Skeletal muscle cell (primary cell): ENCODE results near the gene BHLHE41.

Experiments used
- DNase-seq: peaks from one replicate; pipeline ENCODE4 v3.0.0-alpha.2; 2010; ENCODE audit warnings: low read depth
- H3K4me3 ChIP-seq: 2 replicates; pipeline ENCODE4 v1.5.1; 2011; ENCODE audit warnings: low read depth, mild to moderate bottlenecking, control low read depth, low read length, moderate library complexity

BHLHE41 gene

GRCh38 chr12:26092346-26093105, 32.3 kb downstream of the BHLHE41 start:
- H3K4me3 ChIP-seq: no peak overlapping the region
- DNase-seq: no peak

GRCh38 chr12:26091822-26092221, 33.0 kb downstream of the BHLHE41 start:
- no peak for DNase-seq

GRCh38 chr12:26090836-26091510, 33.9 kb downstream of the BHLHE41 start:
- H3K4me3 ChIP-seq: no peak overlapping the region
- DNase-seq: no peak

More at GRCh38 chr12:26091822-26092221, 33.0 kb downstream of the BHLHE41 start:
- no peak overlapping the region for H3K4me3 ChIP-seq

- no peak for DNase-seq
- no peak overlapping the region for H3K4me3 ChIP-seq
Observed at GRCh38 chr12:26088998-26089397, 35.8 kb downstream of the BHLHE41 start.

- no peak for DNase-seq
- no peak overlapping the region for H3K4me3 ChIP-seq
Observed at GRCh38 chr12:26086936-26087335, 37.9 kb downstream of the BHLHE41 start.

- DNase-seq: no peak
- H3K4me3 ChIP-seq: no peak overlapping the region
Observed at GRCh38 chr12:26080911-26081310, 43.9 kb downstream of the BHLHE41 start.

- no peak for DNase-seq
Observed at GRCh38 chr12:26077915-26078702, 46.7 kb downstream of the BHLHE41 start.

More at GRCh38 chr12:26077915-26078702, 46.7 kb downstream of the BHLHE41 start:
- H3K4me3 ChIP-seq: no peak overlapping the region
